ENCODE results near the gene DTL.

Gene DTL

GRCh38 chr1:212098771-212099170 is 63.2 kb downstream of the DTL start:
- TF ChIP-seq GATA2 (IDR thresholded peaks at IDR 0.05; ENCODE audit: low read depth, low read length) (no peak), GATA3 (IDR thresholded peaks at IDR 0.05; ENCODE audit: low read depth, low read length) (no peak)

- TF ChIP-seq GATA2 (IDR thresholded peaks at IDR 0.05; ENCODE audit: low read depth, low read length) (no peak), GATA3 (IDR thresholded peaks at IDR 0.05; ENCODE audit: low read depth, low read length) (no peak)
Observed at GRCh38 chr1:212101251-212101650, 65.7 kb downstream of the DTL start.

GRCh38 chr1:212101735-212102134 is 66.2 kb downstream of the DTL start:
- TF ChIP-seq GATA2 (IDR thresholded peaks at IDR 0.05; ENCODE audit: low read depth, low read length) (no peak), GATA3 (IDR thresholded peaks at IDR 0.05; ENCODE audit: low read depth, low read length) (no peak)

DNA sequence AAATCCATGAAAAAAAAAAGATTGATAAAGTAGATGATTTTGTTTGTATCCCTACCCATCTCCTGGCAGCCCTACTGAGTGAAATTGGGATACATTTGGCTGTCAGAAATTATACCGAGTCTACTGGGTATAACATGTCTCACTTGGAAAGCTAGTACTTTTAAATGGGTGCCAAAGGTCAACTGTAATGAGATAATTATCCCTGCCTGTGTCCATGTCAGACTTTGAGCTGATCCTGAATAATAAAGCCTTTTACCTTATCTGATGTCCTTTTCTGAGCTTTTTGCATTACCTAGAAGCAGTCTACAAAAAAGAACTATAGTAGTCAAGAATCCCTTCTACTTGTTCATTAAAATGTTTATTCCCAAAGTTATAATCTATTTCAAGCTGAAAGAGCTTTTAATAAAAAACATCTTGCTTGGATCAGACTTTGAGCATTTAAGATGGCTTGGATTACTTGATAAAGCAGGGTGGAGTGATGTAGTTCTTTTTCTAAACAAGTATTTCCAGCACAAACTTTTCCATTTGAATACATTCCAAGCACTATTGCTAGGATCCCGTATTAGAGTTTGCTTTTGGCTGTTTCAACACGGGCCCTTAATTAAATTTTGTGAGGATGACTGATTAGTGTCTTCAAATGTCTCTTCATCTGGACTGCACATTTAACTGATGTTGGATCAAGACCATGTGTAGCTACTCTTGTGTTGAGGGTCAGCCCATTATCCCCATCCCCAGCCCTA is 69.2 kb downstream of the DTL start:
- no peak for TF ChIP-seq GATA2 (IDR thresholded peaks at IDR 0.05; ENCODE audit: low read depth, low read length)
- TF ChIP-seq GATA3 (IDR thresholded peaks at IDR 0.05; ENCODE audit: low read depth, low read length), result no peak

GRCh38 chr1:212106286-212106792 is 70.8 kb downstream of the DTL start:
- TF ChIP-seq GATA2 (IDR thresholded peaks at IDR 0.05; ENCODE audit: low read depth, low read length), result no peak
- TF ChIP-seq GATA3 (IDR thresholded peaks at IDR 0.05; ENCODE audit: low read depth, low read length), result no peak

DNA sequence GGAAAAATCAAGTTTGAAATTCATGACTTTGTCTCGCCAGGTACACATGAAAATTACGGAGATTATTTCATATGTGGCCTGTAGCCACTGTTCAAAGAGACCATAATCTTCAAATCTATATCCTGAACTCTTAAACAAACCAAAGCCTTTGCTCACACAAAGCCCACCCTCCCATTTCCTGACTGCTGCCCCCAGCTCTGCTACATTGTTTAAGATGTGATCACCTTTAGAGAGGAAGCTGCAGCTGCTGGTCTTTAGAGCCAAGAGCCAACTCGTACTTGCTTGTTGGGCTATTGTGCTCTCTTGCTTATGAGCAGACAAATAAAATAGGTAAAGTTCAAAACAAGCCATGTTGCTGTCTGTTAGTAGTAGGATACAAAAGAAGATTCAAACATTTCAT is 71.9 kb downstream of the DTL start:
- TF ChIP-seq GATA2 (IDR thresholded peaks at IDR 0.05; ENCODE audit: low read depth, low read length) (no peak), GATA3 (IDR thresholded peaks at IDR 0.05; ENCODE audit: low read depth, low read length) (no peak)

GRCh38 chr1:212108187-212108586 is 72.6 kb downstream of the DTL start:
- TF ChIP-seq GATA3 (IDR thresholded peaks at IDR 0.05; ENCODE audit: low read depth, low read length), result no peak
- TF ChIP-seq GATA2 (IDR thresholded peaks at IDR 0.05; ENCODE audit: low read depth, low read length), result no peak

GRCh38 chr1:212108981-212109380 is 73.4 kb downstream of the DTL start:
- TF ChIP-seq GATA3 (IDR thresholded peaks at IDR 0.05; ENCODE audit: low read depth, low read length), result no peak
- TF ChIP-seq GATA2 (IDR thresholded peaks at IDR 0.05; ENCODE audit: low read depth, low read length), result no peak

GRCh38 chr1:212109728-212110127 is 74.2 kb downstream of the DTL start:
- TF ChIP-seq GATA3 (IDR thresholded peaks at IDR 0.05; ENCODE audit: low read depth, low read length) (no peak), GATA2 (IDR thresholded peaks at IDR 0.05; ENCODE audit: low read depth, low read length) (no peak)

- TF ChIP-seq GATA3 (IDR thresholded peaks at IDR 0.05; ENCODE audit: low read depth, low read length) (no peak), GATA2 (IDR thresholded peaks at IDR 0.05; ENCODE audit: low read depth, low read length) (no peak)
Observed at GRCh38 chr1:212110617-212111016, 75.1 kb downstream of the DTL start.

GRCh38 chr1:212111536-212111935 is 76.0 kb downstream of the DTL start:
- no peak for TF ChIP-seq GATA3 (IDR thresholded peaks at IDR 0.05; ENCODE audit: low read depth, low read length)

DNA sequence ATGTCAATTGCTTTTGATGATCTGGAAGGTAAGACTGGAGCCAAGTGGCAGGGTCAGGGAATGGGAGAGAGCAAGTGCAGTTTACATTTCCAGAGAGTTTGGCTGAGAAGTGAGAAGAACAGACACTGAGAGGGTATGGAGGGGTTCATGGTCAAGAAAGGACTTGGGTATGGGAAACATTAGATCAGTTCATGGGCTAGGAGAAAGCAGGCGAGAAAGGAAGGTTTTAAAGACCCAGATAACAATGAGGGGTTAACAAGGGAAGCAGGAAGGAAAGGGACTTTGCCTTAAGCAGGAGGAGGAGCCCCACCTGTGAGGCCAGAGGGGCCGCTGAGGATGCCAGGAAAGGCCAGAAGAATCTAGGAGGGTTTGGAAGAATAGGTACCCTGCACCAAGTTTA is 78.2 kb downstream of the DTL start:
- TF ChIP-seq GATA3 (IDR thresholded peaks at IDR 0.05; ENCODE audit: low read depth, low read length) (no peak), GATA2 (IDR thresholded peaks at IDR 0.05; ENCODE audit: low read depth, low read length) (no peak)

DNA sequence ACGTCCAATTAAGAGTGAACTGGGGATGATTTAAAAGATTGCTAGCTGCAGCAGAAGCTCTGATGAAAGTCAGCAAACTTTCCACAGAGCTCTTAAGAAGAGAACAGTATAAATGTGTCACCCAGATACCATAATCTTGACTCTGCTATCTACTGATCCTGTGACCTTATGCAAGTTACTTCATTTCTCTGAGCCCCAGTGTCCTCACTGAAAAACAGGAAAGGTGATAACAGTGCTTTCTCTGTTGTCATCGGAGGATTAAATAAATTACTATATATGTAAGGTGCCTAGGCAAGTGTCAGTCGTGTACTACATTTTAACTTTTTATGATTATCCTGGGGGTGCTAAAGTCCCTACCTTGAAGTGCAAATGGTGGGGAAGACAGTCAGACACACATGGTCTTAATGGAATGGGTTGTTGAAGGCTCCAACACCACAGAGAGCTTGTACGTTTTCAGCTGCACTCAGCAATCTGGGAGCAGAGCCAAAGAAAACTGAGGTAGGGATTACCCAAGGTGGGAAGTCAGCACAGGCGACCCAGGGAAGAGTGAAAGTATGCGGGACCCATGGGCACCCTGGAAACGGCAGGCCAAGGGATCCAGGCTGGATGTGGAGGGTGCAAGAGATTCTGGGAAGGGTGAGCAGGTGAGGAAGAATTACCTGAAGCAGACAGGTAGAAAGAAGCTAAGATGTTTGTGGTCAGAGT is 82.8 kb downstream of the DTL start:
- no peak for TF ChIP-seq GATA2 (IDR thresholded peaks at IDR 0.05; ENCODE audit: low read depth, low read length)
- no peak for TF ChIP-seq GATA3 (IDR thresholded peaks at IDR 0.05; ENCODE audit: low read depth, low read length)

DNA sequence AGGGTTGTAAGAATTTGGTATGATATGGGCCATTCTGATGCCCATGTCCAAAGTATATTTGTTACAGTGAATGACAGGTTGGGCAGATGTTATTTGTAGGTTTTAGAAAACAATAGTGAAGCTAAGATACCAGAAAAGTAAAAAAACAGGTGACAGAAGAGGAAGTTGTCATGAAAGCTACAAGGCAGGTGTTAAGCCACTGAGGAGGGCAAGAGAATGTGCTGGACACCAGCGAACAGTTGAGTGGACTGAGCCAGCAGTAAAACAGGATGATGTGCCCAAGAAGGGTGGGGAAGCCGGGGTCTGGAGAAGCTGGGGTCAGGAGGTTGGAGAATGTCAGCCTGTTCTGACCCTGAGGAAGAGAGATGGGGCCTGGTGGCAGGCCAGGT is 83.3 kb downstream of the DTL start:
- TF ChIP-seq GATA3 (IDR thresholded peaks at IDR 0.05; ENCODE audit: low read depth, low read length), result no peak
- no peak for TF ChIP-seq GATA2 (IDR thresholded peaks at IDR 0.05; ENCODE audit: low read depth, low read length)

DNA sequence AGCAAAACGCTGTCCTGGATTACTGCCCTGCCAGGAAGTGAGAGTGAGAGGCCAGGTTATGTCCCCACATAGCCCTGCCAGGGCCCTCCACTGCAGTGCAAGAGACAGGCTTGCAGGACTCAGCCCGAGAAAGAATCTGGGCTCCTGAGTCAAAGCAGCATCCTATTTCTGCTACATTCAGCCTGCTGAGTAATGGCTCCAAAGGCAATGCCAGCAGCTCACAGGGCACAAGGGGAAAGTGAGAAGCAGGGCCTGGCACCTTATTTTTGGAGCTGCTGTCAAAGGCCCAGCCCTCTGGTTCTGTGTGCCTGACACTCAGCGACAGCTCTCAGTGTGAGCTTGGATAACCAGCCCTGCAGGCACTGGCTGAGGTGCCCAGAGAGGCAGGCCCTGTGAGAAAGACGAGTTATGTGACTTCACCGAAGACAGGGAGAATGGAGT is 83.9 kb downstream of the DTL start:
- TF ChIP-seq GATA3 (IDR thresholded peaks at IDR 0.05; ENCODE audit: low read depth, low read length) (no peak), GATA2 (IDR thresholded peaks at IDR 0.05; ENCODE audit: low read depth, low read length) (no peak)

Data from SH-SY5Y (cell line).